ENCODE results near the gene RANBP3L.
"Not testable (repeated sequence)": the region's sequence is repeated elsewhere in the genome, so short reads cannot be mapped to it uniquely, and the experiment has no call there.

RANBP3L gene

GRCh38 chr5:36334315-36334714 is 32.6 kb upstream of the RANBP3L start:
- TF ChIP-seq, protein P1, sequence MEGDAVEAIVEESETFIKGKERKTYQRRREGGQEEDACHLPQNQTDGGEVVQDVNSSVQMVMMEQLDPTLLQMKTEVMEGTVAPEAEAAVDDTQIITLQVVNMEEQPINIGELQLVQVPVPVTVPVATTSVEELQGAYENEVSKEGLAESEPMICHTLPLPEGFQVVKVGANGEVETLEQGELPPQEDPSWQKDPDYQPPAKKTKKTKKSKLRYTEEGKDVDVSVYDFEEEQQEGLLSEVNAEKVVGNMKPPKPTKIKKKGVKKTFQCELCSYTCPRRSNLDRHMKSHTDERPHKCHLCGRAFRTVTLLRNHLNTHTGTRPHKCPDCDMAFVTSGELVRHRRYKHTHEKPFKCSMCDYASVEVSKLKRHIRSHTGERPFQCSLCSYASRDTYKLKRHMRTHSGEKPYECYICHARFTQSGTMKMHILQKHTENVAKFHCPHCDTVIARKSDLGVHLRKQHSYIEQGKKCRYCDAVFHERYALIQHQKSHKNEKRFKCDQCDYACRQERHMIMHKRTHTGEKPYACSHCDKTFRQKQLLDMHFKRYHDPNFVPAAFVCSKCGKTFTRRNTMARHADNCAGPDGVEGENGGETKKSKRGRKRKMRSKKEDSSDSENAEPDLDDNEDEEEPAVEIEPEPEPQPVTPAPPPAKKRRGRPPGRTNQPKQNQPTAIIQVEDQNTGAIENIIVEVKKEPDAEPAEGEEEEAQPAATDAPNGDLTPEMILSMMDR (IDR thresholded peaks at IDR 0.05; ENCODE audit: low read depth, low read length, missing control alignments), result no peak
- Histone ChIP-seq H3K4me3 (ENCODE audit: low read depth, low read length) (no peak overlapping the region), H3K27ac (no peak overlapping the region), H3K27me3 (replicated peaks) (no peaks in the 10 kb centered on the region), H3K36me3 (replicated peaks) (no peaks in the 10 kb centered on the region)
- DNase-seq, result no peak
- in situ Hi-C loops (cut with HindIII; ENCODE audit: low pct_ligation_motif_present, low sequenced_read_pairs), result no loop called here

- DNase-seq; in situ Hi-C loops (cut with HindIII; ENCODE audit: low pct_ligation_motif_present, low sequenced_read_pairs); H3K4me3 ChIP-seq (ENCODE audit: low read depth, low read length); H3K27ac ChIP-seq; H3K36me3 ChIP-seq (replicated peaks); H3K27me3 ChIP-seq (replicated peaks): not testable (repeated sequence)
These were observed 31.0 kb upstream of the RANBP3L start for GRCh38 chr5:36332720-36333119.

DNA sequence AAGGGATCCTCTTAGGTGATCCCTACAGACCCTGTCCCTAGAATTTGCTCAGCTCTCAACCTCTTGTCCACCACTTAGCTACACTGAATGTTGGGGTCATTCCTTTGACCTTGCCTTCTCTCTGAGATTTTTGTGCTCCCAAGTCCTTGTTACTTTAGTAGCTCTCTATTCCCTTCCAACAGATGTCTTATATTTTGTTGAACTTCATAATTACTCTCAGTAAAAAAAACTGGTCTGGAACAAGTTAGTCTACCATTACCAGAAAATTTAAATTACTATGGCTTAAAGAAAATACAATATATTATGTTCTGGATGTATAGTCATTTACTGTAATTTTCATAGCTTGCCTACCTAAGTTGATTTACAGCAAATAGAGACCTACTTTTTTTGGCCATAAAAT is 23.5 kb upstream of the RANBP3L start:
- TF ChIP-seq, protein P1 (IDR thresholded peaks at IDR 0.05; ENCODE audit: low read depth, low read length, missing control alignments), result no peak
- Histone ChIP-seq H3K4me3 (ENCODE audit: low read depth, low read length) (no peak overlapping the region), H3K27ac (no peak overlapping the region), H3K27me3 (replicated peaks) (no peaks in the 10 kb centered on the region), H3K36me3 (replicated peaks) (no peaks in the 10 kb centered on the region)
- DNase-seq, result no peak
- in situ Hi-C loops (cut with HindIII; ENCODE audit: low pct_ligation_motif_present, low sequenced_read_pairs), result no loop called here

- in situ Hi-C loops (cut with HindIII; ENCODE audit: low pct_ligation_motif_present, low sequenced_read_pairs), result no loop called here
- Histone ChIP-seq H3K27ac (no peak overlapping the region), H3K36me3 (replicated peaks) (no peaks in the 10 kb centered on the region), H3K4me3 (ENCODE audit: low read depth, low read length) (no peak overlapping the region), H3K27me3 (replicated peaks) (no peaks in the 10 kb centered on the region)
- DNase-seq, result no peak
- TF ChIP-seq, protein P1 (IDR thresholded peaks at IDR 0.05; ENCODE audit: low read depth, low read length, missing control alignments), result no peak
These were observed 22.5 kb upstream of the RANBP3L start for GRCh38 chr5:36323926-36324781.

DNA sequence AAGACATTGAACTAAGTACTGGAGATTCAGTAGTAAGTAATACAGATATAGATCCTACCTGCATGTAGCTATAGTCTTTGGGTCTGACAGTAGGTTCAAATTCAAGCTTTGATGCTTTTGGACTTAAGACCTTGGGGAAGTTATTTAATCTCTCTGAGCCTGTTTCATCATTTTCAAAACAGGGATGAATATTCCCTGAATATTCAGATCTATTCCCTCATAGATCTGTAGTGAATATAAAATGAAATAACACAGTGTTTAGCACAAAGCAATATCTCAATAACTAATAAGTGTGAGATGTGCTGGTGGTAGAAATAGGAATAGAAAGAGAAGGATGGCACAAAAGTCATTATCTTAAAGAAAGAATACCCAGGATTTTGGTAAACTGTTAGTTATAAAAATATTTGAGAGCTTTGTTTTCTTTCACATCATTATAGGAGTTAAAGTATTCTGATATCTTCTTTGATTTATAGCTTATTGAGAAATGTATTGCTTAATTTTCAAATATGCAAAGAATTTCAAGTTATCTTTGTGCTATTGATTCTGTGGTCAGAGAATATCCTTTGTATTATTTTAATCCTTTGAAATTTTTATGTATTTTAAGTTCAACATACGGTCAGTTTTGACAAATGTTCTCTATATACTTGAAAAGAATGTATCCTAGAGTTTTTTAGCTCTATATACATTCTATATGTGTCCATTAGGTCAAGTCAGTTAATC is 11.4 kb upstream of the RANBP3L start:
- no peak overlapping the region for H3K27ac ChIP-seq
- in situ Hi-C loops (cut with HindIII; ENCODE audit: low pct_ligation_motif_present, low sequenced_read_pairs), result no loop called here
- no peaks in the 10 kb centered on the region for H3K27me3 ChIP-seq (replicated peaks)

GRCh38 chr5:36311956-36312355 is 10.3 kb upstream of the RANBP3L start:
- Histone ChIP-seq H3K36me3 (replicated peaks) (no peaks in the 10 kb centered on the region), H3K27ac (no peak overlapping the region), H3K27me3 (replicated peaks) (no peaks in the 10 kb centered on the region), H3K4me3 (ENCODE audit: low read depth, low read length) (no peak overlapping the region)
- TF ChIP-seq, protein P1 (IDR thresholded peaks at IDR 0.05; ENCODE audit: low read depth, low read length, missing control alignments), result no peak
- DNase-seq, result no peak
- in situ Hi-C loops (cut with HindIII; ENCODE audit: low pct_ligation_motif_present, low sequenced_read_pairs), result no loop called here

More for the DNA sequence above, 11.4 kb upstream of the RANBP3L start:
- no peaks in the 10 kb centered on the region for H3K36me3 ChIP-seq (replicated peaks)
- DNase-seq, result no peak
- TF ChIP-seq, protein P1 (IDR thresholded peaks at IDR 0.05; ENCODE audit: low read depth, low read length, missing control alignments), result no peak
- H3K4me3 ChIP-seq (ENCODE audit: low read depth, low read length), result no peak overlapping the region
